ENCODE measurements around the gene IGFL1. TPM values are rescaled to one million over a fixed set of nuclear protein-coding genes. Genes with fewer than 3 reads are reported as not detected.
"Not testable (repeated sequence)": the region's sequence is repeated elsewhere in the genome, so short reads cannot be mapped to it uniquely, and the experiment has no call there.

IGFL1 gene
- total RNA-seq, 8 experiments from 2014 or later = 1.8 TPM; not detected in 7

GRCh38 chr19:46192992-46193650 is 36.4 kb upstream of the IGFL1 start:
- Histone ChIP-seq H3K27ac (no peak overlapping the region), H3K4me1 (replicated peaks in 1 of 2) (peaks cover 0 to 8% of the 10 kb centered on the region in 2 donors), H3K4me3 (no peak overlapping the region)
- WGBS, 10 experiments = 0 to 59% (median 44%) methylated on average over 4 to 11 of the region's 11 CpGs; no CpG with 5 or more reads in 3 of the 10 experiments
- in situ Hi-C loops (cut with MboI; ENCODE audit: low pct_unique_long_range_greater_than_20kb in 2 of 9, low sequenced_read_pairs in 9 of 9, unreplicated experiment in 9 of 9) = loop anchor here in 3 of 9 experiments (25.0 kb wide), 1 partner anchor 106 kb away; no protein-coding TSS in a partner anchor
- ATAC-seq (replicated peaks in 6 of 8) = peak; percentile 60 to 99 (median 97)

- Histone ChIP-seq H3K27ac (no peak overlapping the region), H3K4me1 (replicated peaks in 1 of 2) (peaks cover 0 to 8% of the 10 kb centered on the region in 2 donors), H3K4me3 (no peak overlapping the region)
- ATAC-seq (replicated peaks in 6 of 8) = peak in 3 of 8 experiments; percentile 13 to 34 (median 18)
- in situ Hi-C loops (cut with MboI; ENCODE audit: low pct_unique_long_range_greater_than_20kb in 2 of 9, low sequenced_read_pairs in 9 of 9, unreplicated experiment in 9 of 9) = loop anchor here in 3 of 9 experiments (25.0 kb wide), 1 partner anchor 106 kb away; no protein-coding TSS in a partner anchor
- WGBS, 10 experiments = 11 to 81% (median 80%) methylated on average over 2 to 4 of the region's 4 CpGs; no CpG with 5 or more reads in 4 of the 10 experiments
Measured at GRCh38 chr19:46193678-46194077, 35.9 kb upstream of the IGFL1 start.

- H3K27ac ChIP-seq = no peak overlapping the region
- in situ Hi-C loops (cut with MboI; ENCODE audit: low pct_unique_long_range_greater_than_20kb in 2 of 9, low sequenced_read_pairs in 9 of 9, unreplicated experiment in 9 of 9) = loop anchor here in 3 of 9 experiments (25.0 kb wide), 1 partner anchor 108 kb away; no protein-coding TSS in a partner anchor
- H3K4me1 ChIP-seq (replicated peaks in 1 of 2) = peaks cover 0 to 8% of the 10 kb centered on the region in 2 donors
- no peak overlapping the region for H3K4me3 ChIP-seq
- WGBS, 10 experiments = 71 to 100% (median 94%) methylated on average over 1 to 3 of the region's 3 CpGs; no CpG with 5 or more reads in 3 of the 10 experiments
- no peak for ATAC-seq (replicated peaks in 6 of 8)
Measured at GRCh38 chr19:46195104-46195503, 34.4 kb upstream of the IGFL1 start.

- no CpG with 5 or more reads among the region's 7 CpGs for WGBS, 10 experiments
- not testable (repeated sequence) for H3K4me1 ChIP-seq (replicated peaks in 1 of 2); H3K4me3 ChIP-seq; ATAC-seq (replicated peaks in 6 of 8); H3K27ac ChIP-seq
- in situ Hi-C loops (cut with MboI; ENCODE audit: low pct_unique_long_range_greater_than_20kb in 2 of 9, low sequenced_read_pairs in 9 of 9, unreplicated experiment in 9 of 9) = loop anchor here in 3 of 9 experiments (25.0 kb wide), 1 partner anchor 109 kb away; no protein-coding TSS in a partner anchor
Measured at GRCh38 chr19:46195919-46196318, 33.6 kb upstream of the IGFL1 start.

GRCh38 chr19:46196410-46197124 is 33.0 kb upstream of the IGFL1 start:
- ATAC-seq (replicated peaks in 6 of 8) = no peak
- 0 to 80% (median 61%) methylated on average over 1 to 3 of the region's 8 CpGs; no CpG with 5 or more reads in 6 of the 10 experiments for WGBS, 10 experiments

GRCh38 chr19:46197314-46198070 is 32.0 kb upstream of the IGFL1 start:
- no peak overlapping the region for H3K27ac ChIP-seq
- no peak for ATAC-seq (replicated peaks in 6 of 8)
- in situ Hi-C loops (cut with MboI; ENCODE audit: low pct_unique_long_range_greater_than_20kb in 2 of 9, low sequenced_read_pairs in 9 of 9, unreplicated experiment in 9 of 9) = loop anchor here in 3 of 9 experiments (25.0 kb wide), 1 partner anchor 110 kb away; no protein-coding TSS in a partner anchor
- H3K4me1 ChIP-seq (replicated peaks in 1 of 2) = peaks cover 0 to 8% of the 10 kb centered on the region in 2 donors
- H3K4me3 ChIP-seq = no peak overlapping the region
- WGBS, 10 experiments = 32 to 71% (median 40%) methylated on average over 1 to 3 of the region's 4 CpGs; no CpG with 5 or more reads in 3 of the 10 experiments

More at GRCh38 chr19:46196410-46197124, 33.0 kb upstream of the IGFL1 start:
- peaks cover 0 to 8% of the 10 kb centered on the region in 2 donors for H3K4me1 ChIP-seq (replicated peaks in 1 of 2)
- H3K27ac ChIP-seq = no peak overlapping the region
- no peak overlapping the region for H3K4me3 ChIP-seq
- in situ Hi-C loops (cut with MboI; ENCODE audit: low pct_unique_long_range_greater_than_20kb in 2 of 9, low sequenced_read_pairs in 9 of 9, unreplicated experiment in 9 of 9) = loop anchor here in 3 of 9 experiments (25.0 kb wide), 1 partner anchor 109 kb away; no protein-coding TSS in a partner anchor

- Histone ChIP-seq H3K27ac (no peak overlapping the region), H3K4me1 (replicated peaks in 1 of 2) (peaks cover 0 to 2% of the 10 kb centered on the region in 2 donors), H3K4me3 (no peak overlapping the region)
- peak in 1 of 8 experiments; percentile 43 for ATAC-seq (replicated peaks in 6 of 8)
- WGBS, 10 experiments = 75 to 100% (median 77%) methylated on average over 1 to 2 of the region's 3 CpGs; no CpG with 5 or more reads in 7 of the 10 experiments
- in situ Hi-C loops (cut with MboI; ENCODE audit: low pct_unique_long_range_greater_than_20kb in 2 of 9, low sequenced_read_pairs in 9 of 9, unreplicated experiment in 9 of 9) = loop anchor here in 3 of 9 experiments (25.0 kb wide), 1 partner anchor 111 kb away; no protein-coding TSS in a partner anchor
Measured at GRCh38 chr19:46198756-46199155, 30.8 kb upstream of the IGFL1 start.

- Histone ChIP-seq H3K4me3 (no peak overlapping the region), H3K27ac (no peak overlapping the region), H3K4me1 (replicated peaks in 1 of 2) (no peaks in the 10 kb centered on the region)
- in situ Hi-C loops (cut with MboI; ENCODE audit: low pct_unique_long_range_greater_than_20kb in 2 of 9, low sequenced_read_pairs in 9 of 9, unreplicated experiment in 9 of 9) = no loop called here
- peak in 7 of 8 experiments; percentile 17 to 89 (median 56) for ATAC-seq (replicated peaks in 6 of 8)
- 0 to 78% (median 60%) methylated on average over 1 to 12 of the region's 16 CpGs for WGBS, 10 experiments
Measured at GRCh38 chr19:46201454-46202310, 27.9 kb upstream of the IGFL1 start.

- no peak overlapping the region for H3K4me3 ChIP-seq
- no peak for ATAC-seq (replicated peaks in 6 of 8)
- in situ Hi-C loops (cut with MboI; ENCODE audit: low pct_unique_long_range_greater_than_20kb in 2 of 9, low sequenced_read_pairs in 9 of 9, unreplicated experiment in 9 of 9) = no loop called here
- H3K27ac ChIP-seq = no peak overlapping the region
- 15 to 60% (median 43%) methylated on average over 2 to 4 of the region's 4 CpGs; no CpG with 5 or more reads in 2 of the 10 experiments for WGBS, 10 experiments
- no peaks in the 10 kb centered on the region for H3K4me1 ChIP-seq (replicated peaks in 1 of 2)
Measured at GRCh38 chr19:46202426-46202825, 27.1 kb upstream of the IGFL1 start.

GRCh38 chr19:46202872-46203860 is 26.4 kb upstream of the IGFL1 start:
- Histone ChIP-seq H3K4me1 (replicated peaks in 1 of 2) (no peaks in the 10 kb centered on the region), H3K27ac (no peak overlapping the region), H3K4me3 (no peak overlapping the region)
- in situ Hi-C loops (cut with MboI; ENCODE audit: low pct_unique_long_range_greater_than_20kb in 2 of 9, low sequenced_read_pairs in 9 of 9, unreplicated experiment in 9 of 9) = no loop called here
- 8 to 92% (median 76%) methylated on average over 2 to 7 of the region's 8 CpGs; no CpG with 5 or more reads in 2 of the 10 experiments for WGBS, 10 experiments
- peak in 2 of 8 experiments; percentile 20 to 51 for ATAC-seq (replicated peaks in 6 of 8)

- ATAC-seq (replicated peaks in 6 of 8) = no peak
- WGBS, 10 experiments = 20 to 28% methylated on average over 1 to 4 of the region's 5 CpGs; no CpG with 5 or more reads in 8 of the 10 experiments
- Histone ChIP-seq H3K4me1 (replicated peaks in 1 of 2) (no peaks in the 10 kb centered on the region), H3K27ac (no peak overlapping the region), H3K4me3 (no peak overlapping the region)
- in situ Hi-C loops (cut with MboI; ENCODE audit: low pct_unique_long_range_greater_than_20kb in 2 of 9, low sequenced_read_pairs in 9 of 9, unreplicated experiment in 9 of 9) = no loop called here
Measured at GRCh38 chr19:46204008-46204407, 25.5 kb upstream of the IGFL1 start.

Measured in motor neuron (in vitro differentiated cells).